KMS-11 (cell line): ENCODE results near the gene CCT6A.
"Not testable (repeated sequence)": the region's sequence is repeated elsewhere in the genome, so short reads cannot be mapped to it uniquely, and the experiment has no call there.

Experiments
- H2AFZ ChIP-seq: fragments of 200-600 bp; sonication (generic); 2 replicates; pipeline ENCODE4 v1.6.1; 2016; ENCODE audit warnings: antibody characterized with exemption, mixed run types, low read depth
- H3K27ac ChIP-seq: fragments of 200-600 bp; sonication (generic); 2 replicates; pipeline ENCODE4 v1.6.1; 2016; ENCODE audit warnings: mild to moderate bottlenecking, mixed run types
- H3K27me3 ChIP-seq: fragments of 200-600 bp; sonication (generic); 2 replicates; pipeline ENCODE4 v1.6.1; 2017; ENCODE audit warnings: mild to moderate bottlenecking, low read depth, mixed run types, moderate library complexity; ENCODE audit not compliant: insufficient read depth
- H3K36me3 ChIP-seq: fragments of 200-600 bp; sonication (generic); 2 replicates; pipeline ENCODE4 v1.6.1; 2017; ENCODE audit warnings: mild to moderate bottlenecking, mixed run types; ENCODE audit not compliant: insufficient read depth
- H3K4me1 ChIP-seq: fragments of 200-600 bp; sonication (generic); 2 replicates; pipeline ENCODE4 v1.6.1; 2016; ENCODE audit warnings: mild to moderate bottlenecking, low read depth, mixed run types; ENCODE audit not compliant: poor library complexity, severe bottlenecking
- H3K4me2 ChIP-seq: fragments of 200-600 bp; sonication (generic); 2 replicates; pipeline ENCODE4 v1.7.0; 2016; ENCODE audit warnings: mild to moderate bottlenecking, mixed run types
- H3K4me3 ChIP-seq: fragments of 200-600 bp; sonication (generic); IDR thresholded peaks from 2 replicates; pipeline ENCODE4 v1.6.1; 2017; ENCODE audit warnings: low read depth, low read length, mixed read lengths; ENCODE audit not compliant: insufficient read depth
- H3K79me2 ChIP-seq: fragments of 200-600 bp; sonication (generic); 2 replicates; pipeline ENCODE4 v1.6.1; 2016; ENCODE audit warnings: low read depth, mixed run types; ENCODE audit not compliant: insufficient read depth
- H3K9ac ChIP-seq: fragments of 200-600 bp; sonication (generic); 2 replicates; pipeline ENCODE4 v1.6.1; 2016; ENCODE audit warnings: mild to moderate bottlenecking, mixed run types
- H4K20me1 ChIP-seq: fragments of 200-600 bp; sonication (generic); 2 replicates; pipeline ENCODE4 v1.6.1; 2016; ENCODE audit warnings: mild to moderate bottlenecking, mixed run types; ENCODE audit not compliant: insufficient read depth
- TF ChIP-seq, protein P1 (sequence below): fragments of 200-600 bp; sonication (generic); conservative IDR thresholded peaks from 2 replicates; pipeline ENCODE4 v1.6.1; 2017; ENCODE audit warnings: low read depth, mild to moderate bottlenecking, antibody characterized with exemption, low read length, moderate library complexity, mixed read lengths

Gene CCT6A

GRCh38 chr7:56078196-56078595 lies 26.6 kb downstream of the CCT6A start:
- H3K4me2 ChIP-seq: no peak overlapping the region
- no peaks in the 10 kb centered on the region for H3K27me3 ChIP-seq
- H4K20me1 ChIP-seq: no peaks in the 10 kb centered on the region
- H3K4me1 ChIP-seq: peaks cover 5% of the 10 kb centered on the region
- TF ChIP-seq, protein P1, sequence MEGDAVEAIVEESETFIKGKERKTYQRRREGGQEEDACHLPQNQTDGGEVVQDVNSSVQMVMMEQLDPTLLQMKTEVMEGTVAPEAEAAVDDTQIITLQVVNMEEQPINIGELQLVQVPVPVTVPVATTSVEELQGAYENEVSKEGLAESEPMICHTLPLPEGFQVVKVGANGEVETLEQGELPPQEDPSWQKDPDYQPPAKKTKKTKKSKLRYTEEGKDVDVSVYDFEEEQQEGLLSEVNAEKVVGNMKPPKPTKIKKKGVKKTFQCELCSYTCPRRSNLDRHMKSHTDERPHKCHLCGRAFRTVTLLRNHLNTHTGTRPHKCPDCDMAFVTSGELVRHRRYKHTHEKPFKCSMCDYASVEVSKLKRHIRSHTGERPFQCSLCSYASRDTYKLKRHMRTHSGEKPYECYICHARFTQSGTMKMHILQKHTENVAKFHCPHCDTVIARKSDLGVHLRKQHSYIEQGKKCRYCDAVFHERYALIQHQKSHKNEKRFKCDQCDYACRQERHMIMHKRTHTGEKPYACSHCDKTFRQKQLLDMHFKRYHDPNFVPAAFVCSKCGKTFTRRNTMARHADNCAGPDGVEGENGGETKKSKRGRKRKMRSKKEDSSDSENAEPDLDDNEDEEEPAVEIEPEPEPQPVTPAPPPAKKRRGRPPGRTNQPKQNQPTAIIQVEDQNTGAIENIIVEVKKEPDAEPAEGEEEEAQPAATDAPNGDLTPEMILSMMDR: no peak
- H3K79me2 ChIP-seq: no peaks in the 10 kb centered on the region
- no peak overlapping the region for H2AFZ ChIP-seq
- no peaks in the 10 kb centered on the region for H3K36me3 ChIP-seq
- no peak overlapping the region for H3K27ac ChIP-seq
- H3K9ac ChIP-seq: no peak overlapping the region
- H3K4me3 ChIP-seq: no peak overlapping the region

GRCh38 chr7:56079450-56080185 lies 28.1 kb downstream of the CCT6A start:
- H3K4me1 ChIP-seq: peaks cover 5% of the 10 kb centered on the region

GRCh38 chr7:56080726-56081435 lies 29.3 kb downstream of the CCT6A start:
- not testable (repeated sequence) for H3K79me2 ChIP-seq, H3K27ac ChIP-seq, H4K20me1 ChIP-seq, H3K9ac ChIP-seq, H3K4me1 ChIP-seq, H3K27me3 ChIP-seq, H3K36me3 ChIP-seq, H3K4me2 ChIP-seq, H3K4me3 ChIP-seq, H2AFZ ChIP-seq

More at GRCh38 chr7:56079450-56080185, 28.1 kb downstream of the CCT6A start:
- Histone ChIP-seq H4K20me1 (no peaks in the 10 kb centered on the region), H3K27ac (no peak overlapping the region), H2AFZ (no peak overlapping the region), H3K79me2 (no peaks in the 10 kb centered on the region), H3K27me3 (no peaks in the 10 kb centered on the region), H3K4me2 (no peak overlapping the region), H3K36me3 (no peaks in the 10 kb centered on the region), H3K9ac (no peak overlapping the region), H3K4me3 (no peak overlapping the region)
- TF ChIP-seq, protein P1: no peak

GRCh38 chr7:56081626-56082340 lies 30.2 kb downstream of the CCT6A start:
- TF ChIP-seq, protein P1: no peak
- no peak overlapping the region for H3K27ac ChIP-seq

More at GRCh38 chr7:56081626-56082340, 30.2 kb downstream of the CCT6A start:
- Histone ChIP-seq H3K27me3 (no peaks in the 10 kb centered on the region), H3K4me1 (peaks cover 5% of the 10 kb centered on the region), H3K4me3 (no peak overlapping the region), H3K79me2 (no peaks in the 10 kb centered on the region), H2AFZ (no peak overlapping the region), H3K36me3 (no peaks in the 10 kb centered on the region), H4K20me1 (no peaks in the 10 kb centered on the region), H3K4me2 (no peak overlapping the region), H3K9ac (no peak overlapping the region)
